ENCODE measurements around the gene METTL26.

The METTL26 gene

DNA sequence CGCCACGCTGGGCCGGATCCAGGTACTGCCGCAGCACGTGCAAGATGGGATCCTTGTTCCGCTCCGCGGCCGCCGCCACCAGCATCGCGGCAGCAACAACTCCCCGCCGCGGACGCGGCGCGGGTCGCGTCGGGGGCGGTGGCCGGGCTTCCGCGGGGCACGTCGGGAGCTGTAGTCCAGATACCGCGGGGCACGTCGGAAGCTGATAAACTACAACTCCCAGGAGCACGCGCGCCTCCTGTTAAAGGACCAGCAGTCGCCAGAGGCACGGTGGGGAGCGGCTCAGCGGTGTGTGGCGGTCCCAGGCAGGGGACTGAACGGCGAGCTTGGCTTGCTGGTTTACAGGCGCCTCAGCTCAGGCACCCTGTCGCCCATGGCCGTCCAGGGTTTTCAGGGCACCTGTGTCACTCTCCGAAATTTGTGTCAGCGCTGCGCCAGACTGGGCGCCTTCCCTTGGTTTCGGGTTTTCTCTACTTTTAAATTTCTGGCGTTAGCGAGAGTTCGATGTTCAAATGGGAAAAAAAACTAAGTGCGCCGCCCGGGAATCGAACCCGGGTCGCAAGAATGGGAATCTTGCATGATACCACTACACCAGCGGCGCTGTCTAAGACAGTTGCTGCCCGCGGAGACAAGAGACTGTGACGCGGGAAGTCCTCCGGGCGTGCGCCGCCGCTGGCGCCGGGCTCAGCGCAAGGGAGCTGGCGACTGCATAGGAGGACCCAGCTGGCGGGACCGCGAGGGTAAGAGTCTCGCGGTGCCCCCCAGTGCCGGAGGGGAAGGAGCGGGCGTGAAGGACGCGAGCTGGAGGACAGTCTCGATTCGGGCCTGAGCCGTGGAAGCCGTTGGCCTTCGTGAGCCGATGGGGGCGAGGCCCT, at the start of gene METTL26:
METTL26 (minus strand) TSS at position 100 of the 875 bp plus-strand sequence; CDS start at position 85, 15 bp downstream.
- DNase-seq, result peak; percentile 94

DNA sequence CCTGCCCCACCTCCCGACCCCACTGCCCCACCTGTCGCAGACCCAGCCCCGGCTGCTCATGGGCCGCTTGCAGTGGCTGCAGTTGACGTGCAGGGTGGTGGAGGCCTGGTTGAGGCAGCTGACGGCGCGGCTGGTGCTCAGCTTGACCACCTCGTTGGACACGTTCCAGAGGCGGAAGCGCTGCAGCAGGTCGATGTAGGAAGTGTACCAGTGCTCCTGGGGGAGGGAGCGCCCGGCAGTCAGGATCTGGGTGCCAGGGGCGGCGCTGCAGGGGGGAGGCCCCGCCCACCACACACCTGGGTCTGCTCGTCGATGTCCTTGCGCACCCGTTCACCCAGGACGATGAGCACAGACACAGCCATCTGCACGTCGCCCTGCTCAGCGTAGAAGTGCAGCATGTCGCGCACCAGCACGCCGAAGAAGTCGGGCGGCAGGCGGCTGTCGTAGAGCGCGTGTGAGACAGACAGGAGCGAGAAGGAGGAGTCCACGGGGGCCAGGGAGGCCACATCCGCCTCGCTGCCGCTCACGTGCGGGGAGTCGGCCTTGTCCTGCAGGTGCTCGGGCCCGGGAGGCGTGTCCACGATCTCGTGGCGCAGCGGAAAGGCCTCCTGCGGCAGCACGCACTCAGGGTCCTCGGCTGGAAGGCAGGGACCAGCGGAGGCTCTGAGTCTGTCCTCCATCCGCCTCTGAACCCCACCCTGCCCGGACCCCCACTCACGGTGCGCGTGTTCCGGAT, 49.0 kb upstream of the METTL26 start:
- DNase-seq, result no peak

DNA sequence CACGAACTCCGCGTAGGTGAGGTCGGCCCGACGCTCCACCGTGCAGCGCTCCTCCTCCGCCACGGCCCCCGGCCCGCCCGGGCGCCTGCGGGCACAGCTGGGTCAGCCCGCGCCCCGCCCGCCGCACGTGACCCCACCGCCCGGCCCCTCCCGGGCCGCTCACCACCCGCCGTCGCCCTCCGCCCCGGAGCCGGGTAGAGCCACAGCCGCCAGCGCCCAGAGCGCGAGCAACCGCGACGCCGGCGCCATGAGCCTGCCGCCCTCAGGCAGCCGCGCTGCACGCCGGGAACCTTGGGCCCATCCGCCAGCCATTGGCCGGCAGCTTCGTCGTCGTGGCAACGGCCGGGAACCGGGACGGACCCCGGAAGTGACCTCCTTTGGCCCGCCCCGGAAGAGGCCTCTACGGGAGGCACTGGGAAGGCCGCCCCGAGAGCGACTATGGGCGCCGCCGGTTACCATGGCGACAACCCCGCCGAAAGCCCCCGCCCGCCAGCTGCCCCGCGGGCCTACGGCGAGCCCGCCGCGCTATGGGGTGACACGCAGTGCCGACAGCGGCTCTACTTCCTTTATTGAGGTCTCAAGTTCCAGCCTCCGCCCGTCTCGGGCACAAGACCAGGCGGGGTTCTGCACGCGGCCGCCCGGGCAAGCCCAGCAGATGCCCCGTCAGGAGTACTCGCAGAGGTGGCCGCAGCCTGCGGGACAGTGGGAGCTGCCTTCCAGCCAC, 48.1 kb upstream of the METTL26 start, which contains the start of gene JMJD8:
JMJD8 (minus strand) TSS at position 264 of the 724 bp plus-strand sequence; CDS start at position 249, 15 bp downstream.
- peak; percentile 98 to 99 for DNase-seq

GRCh38 chr16:683396-684070, 47.4 kb upstream of the METTL26 start:
- no peak for DNase-seq

DNA sequence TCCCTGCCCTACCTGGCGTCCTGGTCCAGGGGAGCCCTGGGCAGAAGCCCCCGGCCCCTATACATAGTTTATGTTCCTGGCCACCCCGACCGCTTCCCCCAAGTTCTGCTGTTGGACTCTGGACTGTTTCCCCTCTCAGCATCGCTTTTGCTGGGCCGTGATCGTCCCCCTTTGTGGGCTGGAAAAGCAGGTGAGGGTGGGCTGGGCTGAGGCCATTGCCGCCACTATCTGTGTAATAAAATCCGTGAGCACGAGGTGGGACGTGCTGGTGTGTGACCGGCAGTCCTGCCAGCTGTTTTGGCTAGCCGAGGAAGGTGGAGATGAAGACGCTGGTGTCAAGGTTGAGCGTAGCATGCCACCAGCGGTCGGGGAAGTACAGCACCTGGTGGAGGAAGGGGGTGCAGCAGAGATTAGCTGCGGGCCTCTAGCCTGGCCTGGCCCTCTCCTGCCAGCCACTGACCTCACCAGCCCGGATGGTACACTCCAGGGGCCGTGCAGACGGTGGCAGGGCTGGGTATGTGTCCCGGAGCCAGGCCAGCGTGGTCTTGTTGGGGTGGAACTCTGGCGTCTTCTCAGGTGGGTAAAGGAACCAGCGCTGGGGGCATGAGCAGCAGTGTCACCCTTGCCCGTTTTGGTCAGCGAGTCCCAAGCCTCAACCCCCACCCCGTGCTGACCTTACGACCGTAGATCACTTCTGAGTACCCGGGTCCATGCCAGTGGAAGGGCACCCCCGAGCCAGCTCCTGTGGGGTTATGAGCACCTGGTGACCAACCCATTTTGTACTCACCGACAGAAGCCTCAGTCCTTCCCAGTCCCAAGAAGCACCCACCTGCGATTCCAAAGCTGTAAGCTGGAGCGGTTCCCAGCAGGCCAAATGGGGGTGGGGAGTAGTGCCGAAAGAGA, 46.6 kb upstream of the METTL26 start:
- no peak for DNase-seq

DNA sequence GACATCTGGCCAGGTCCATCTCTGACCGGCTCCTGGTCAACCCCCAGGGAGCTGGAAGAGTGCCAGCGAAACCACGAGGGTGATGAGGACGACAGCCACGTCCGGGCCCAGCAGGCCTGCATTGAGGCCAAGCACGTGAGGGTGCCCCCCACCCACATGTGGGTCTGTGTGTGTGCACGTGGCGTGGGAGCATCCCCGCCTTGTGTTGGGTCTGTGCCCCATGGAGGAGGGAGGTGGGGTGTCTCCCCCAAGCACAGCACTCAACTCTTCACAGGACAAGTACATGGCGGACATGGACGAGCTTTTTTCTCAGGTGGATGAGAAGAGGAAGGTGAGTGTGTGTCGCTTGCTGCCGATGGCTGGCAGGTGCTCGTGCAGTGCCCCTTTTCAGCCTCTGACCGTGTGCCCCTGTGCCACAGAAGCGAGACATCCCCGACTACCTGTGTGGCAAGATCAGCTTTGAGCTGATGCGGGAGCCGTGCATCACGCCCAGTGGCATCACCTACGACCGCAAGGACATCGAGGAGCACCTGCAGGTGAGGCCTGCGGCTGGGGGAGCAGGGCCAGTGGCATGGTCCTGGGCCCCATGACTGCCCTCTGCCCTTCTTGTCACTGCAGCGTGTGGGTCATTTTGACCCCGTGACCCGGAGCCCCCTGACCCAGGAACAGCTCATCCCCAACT, 45.8 kb upstream of the METTL26 start:
- DNase-seq, result no peak

- no peak for DNase-seq
Measured at GRCh38 chr16:680967-681745, 45.1 kb upstream of the METTL26 start.

GRCh38 chr16:680625-680945, 44.5 kb upstream of the METTL26 start:
- no peak for DNase-seq

DNA sequence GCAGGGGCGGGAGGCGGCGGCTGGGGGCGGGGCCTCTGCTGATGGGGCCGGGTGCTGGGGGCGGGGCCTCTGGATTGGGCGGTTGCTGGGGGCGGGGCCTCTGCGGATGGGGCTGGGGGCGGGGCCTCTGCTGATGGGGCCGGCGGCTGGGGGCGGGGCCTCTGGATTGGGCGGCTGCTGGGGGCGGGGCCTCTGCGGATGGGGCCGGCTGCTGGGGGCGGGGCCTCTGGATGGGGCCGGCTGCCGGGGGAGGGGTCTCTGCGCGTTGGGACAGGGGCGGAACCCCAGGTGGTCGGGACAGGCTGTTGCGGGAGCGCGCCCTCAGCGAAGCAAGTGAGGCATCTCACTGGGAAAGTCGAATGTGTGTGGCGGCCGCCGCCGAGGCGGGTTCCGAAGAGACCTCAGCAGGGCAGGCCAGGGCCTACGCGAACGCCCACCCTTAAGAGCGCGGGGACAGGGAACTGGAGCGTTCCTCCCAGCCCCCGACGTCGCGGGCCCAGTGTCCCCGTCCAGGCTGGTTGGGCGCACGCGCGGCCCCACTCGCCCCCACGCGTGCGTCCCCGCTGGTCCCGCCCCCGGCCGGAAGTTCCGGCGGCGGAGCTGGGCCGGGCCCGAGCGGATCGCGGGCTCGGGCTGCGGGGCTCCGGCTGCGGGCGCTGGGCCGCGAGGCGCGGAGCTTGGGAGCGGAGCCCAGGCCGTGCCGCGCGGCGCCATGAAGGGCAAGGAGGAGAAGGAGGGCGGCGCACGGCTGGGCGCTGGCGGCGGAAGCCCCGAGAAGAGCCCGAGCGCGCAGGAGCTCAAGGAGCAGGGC, 43.9 kb upstream of the METTL26 start, which contains the start of gene STUB1:
STUB1 (plus strand) TSS at position 597 of the 811 bp plus-strand sequence; CDS start at position 713, 116 bp downstream.
- DNase-seq, result peak; percentile 84 to 93

DNA sequence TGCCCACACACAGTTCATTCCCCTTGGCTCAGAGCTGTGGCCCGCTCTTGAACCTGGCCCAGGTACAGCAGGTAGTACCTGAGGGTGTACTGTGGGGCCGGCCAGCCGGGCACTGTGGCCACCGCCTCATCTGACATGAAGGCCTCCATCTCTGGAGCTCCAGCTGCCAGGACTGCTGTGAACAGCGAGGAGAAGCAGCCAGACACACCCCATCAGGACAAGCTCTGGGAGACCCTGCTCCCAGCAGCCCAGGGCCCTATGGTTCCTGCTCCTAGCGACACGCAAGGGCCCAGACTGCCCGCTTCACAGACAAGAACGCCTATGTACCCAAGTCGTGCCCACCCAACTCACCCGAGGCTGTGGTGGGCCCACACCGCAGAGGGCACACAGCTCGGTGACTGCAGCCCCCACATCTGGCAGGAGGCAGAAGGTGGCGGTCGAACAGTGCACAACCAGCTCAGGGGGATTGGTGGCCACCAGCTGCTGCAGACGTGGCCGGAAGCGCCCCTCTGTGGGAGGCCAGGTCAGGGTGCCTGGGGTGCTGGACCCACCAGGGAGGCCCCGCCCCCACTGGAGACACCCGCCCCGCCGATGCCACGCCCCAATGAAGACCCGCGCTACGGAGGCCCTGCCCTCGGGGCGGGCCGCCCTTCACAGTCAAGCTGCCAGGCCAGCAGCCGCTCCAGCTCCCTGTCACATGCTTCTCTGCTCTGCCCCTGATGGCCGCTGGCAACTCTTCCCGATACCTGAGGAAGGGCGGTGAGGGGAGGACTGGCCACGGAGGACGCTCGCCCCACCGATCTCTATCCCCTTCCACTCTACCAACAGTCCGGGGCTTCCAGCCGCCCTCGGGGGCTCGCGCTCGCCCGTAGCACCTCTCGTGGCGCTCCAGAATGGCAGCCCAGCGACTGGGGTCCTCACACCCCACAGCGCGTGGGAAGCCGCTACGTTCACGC, 43.0 kb upstream of the METTL26 start:
- DNase-seq, result peak; percentile 60 to 68

DNA sequence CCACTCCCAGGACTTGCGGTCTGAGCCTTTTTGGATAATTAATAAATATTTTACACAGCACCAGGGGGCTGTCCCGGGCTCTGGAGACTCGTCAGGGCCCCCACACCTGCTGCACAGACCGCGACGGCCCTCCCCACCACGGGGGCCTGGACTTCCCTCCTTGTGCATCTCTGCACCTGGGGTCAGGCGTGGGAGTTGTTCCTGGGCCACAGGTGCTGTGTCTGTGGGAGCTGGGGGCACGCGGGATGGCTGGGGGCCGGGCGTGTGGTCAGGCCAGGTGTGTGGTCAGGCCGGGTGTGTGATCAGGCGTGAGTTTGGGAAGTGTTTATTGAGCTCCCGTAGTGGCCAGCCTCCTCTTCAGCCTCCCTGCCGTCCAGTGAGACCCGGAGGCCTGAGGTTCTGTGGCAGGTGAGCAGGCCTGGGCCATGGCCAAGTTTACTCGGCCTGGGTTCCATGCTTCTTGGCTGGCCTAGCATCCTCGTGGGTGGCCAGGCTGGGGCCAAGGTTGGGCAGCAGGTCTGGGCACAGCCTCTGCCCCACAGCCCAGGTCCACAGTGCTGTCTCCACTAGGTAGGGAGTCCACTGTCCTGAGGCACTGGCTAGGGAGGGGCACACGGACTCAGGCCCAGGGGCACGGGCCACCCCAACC, 42.2 kb upstream of the METTL26 start:
- DNase-seq, result no peak

DNA sequence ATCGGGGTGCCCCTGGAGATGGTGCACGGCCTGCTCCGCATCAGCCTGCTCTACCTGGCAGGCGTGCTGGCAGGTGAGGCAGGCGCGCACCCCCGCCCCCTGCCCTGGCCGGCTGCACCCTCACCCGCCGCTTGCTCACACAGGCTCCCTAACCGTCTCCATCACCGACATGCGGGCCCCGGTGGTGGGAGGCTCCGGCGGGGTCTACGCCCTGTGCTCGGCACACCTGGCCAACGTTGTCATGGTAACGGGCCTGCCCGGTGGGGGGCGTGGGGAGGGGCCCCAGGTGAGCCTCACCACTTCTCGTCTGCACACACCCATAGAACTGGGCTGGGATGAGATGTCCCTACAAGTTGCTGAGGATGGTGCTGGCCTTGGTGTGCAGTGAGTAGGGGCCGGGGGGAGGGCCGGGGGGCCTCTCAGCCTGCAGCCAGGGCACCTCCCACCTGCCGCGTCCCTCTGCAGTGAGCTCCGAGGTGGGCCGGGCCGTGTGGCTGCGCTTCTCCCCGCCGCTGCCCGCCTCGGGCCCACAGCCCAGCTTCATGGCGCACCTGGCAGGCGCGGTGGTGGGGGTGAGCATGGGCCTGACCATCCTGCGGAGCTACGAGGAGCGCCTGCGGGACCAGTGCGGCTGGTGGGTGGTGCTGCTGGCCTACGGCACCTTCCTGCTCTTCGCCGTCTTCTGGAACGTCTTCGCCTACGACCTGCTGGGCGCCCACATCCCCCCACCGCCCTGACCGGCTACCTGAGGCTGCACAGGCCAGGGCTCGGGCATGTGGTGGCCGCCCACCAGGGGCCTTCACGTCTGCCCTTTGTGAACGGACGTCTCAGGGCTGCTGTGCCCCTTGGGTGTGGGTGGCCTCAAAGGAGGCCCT, 41.4 kb upstream of the METTL26 start:
- DNase-seq, result no peak

GRCh38 chr16:676913-677312, 40.8 kb upstream of the METTL26 start:
- no peak for DNase-seq

- DNase-seq, result no peak
Measured at GRCh38 chr16:676565-676902, 40.4 kb upstream of the METTL26 start.

DNA sequence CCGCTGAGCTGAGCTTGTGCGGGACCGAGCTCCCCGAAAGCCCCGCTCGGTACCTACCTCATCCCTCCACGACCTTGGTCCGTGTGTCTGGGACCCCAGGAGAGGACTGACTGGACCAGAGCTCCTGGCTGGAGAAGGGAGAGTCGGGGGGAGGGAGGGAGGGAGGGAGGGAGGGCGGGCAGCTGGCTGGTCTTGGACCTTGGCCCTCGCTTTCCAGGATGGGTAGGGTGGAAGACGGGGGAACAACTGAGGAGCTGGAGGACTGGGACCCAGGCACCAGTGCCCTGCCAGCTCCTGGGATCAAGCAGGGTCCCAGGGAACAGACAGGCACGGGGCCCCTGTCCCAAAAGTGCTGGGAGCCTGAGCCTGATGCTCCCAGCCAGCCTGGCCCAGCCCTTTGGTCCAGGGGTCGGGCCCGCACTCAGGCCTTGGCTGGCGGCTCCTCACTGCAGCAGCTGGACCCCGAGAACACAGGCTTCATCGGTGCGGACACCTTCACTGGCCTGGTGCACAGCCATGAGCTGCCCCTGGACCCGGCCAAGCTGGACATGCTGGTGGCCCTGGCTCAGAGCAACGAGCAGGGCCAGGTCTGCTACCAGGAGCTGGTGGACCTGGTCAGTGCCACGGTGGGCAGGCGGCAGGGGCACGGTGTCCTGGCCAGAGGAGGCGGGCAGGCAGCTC, 39.9 kb upstream of the METTL26 start:
- DNase-seq, result no peak

Data from stimulated activated CD4-positive, alpha-beta T cell treated with anti-CD3 and anti-CD28 coated beads, Interleukin-2, amount 100 ng/mL, for 24 hours (primary cell).